ENCODE data around the gene SIRT2. TPM values are rescaled to one million over a fixed set of nuclear protein-coding genes. Genes with fewer than 3 reads are reported as not detected.
A peak's percentile ranks its signal among the peaks of the same experiment; 100 is the strongest.

The SIRT2 gene
- total and polyA plus RNA-seq, 2 of the 13 experiments (the other 11 are each of a cell fraction or from before 2014, with no cell fraction given): 22.3 to 26.1 TPM

DNA sequence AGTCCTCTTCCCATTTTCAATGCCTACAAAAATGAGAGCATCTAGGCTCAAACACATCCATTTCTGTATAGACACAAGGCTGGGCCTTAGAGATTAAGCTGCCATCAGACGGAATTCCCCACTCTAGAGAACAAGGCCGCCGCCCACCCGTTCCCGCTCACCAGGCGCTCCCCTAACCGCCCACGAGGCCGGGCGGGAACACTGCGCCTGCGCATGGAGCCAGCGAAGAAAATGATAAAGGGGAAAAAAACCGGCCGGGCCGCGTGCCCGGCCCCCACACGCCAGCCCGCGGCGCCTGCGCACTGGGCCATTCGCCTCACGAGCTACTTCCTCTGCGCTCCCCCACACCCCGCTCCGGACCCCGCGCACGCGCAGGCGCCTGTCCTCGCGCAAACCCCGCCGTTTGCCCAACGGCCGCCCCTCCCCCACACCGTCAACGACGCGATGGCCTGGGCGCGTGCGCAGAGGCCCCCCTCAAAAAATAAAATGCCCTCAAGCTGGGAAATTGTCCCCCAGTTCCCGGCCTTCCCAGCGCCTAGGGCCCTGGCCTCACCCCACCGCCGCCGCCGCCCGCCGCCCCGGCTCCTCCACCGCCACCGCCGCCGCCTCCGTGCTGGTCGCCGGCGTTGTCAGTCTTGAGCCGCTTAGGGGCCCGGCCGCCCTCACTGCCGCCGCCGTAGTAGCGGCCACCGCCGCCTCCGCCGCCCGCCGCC is 50.1 kb downstream of the SIRT2 start (continued):
- TF ChIP-seq CSRNP1 (CRISPR knock-in tag; IDR thresholded peaks at IDR 0.05) (no peak; the same call in 1 of the 2 replicates), KDM1A (CRISPR knock-in tag; IDR thresholded peaks at IDR 0.05) (no peak), GPN1 (CRISPR knock-in tag; IDR thresholded peaks at IDR 0.05; ENCODE audit: borderline replicate concordance) (no peak), SIX1 (CRISPR knock-in tag; IDR thresholded peaks at IDR 0.05; ENCODE audit: borderline replicate concordance) (no peak), ZNF777 (CRISPR knock-in tag; IDR thresholded peaks at IDR 0.05) (0 out of 2 replicates have a peak, but pooled peaks have one; percentile 8), REST (IDR thresholded peaks at IDR 0.05; ENCODE audit: borderline replicate concordance in 1 of 2, low read depth in 1 of 2, low read length in 2 of 2) (no peak), KAT2B (IDR thresholded peaks at IDR 0.05; ENCODE audit: borderline replicate concordance, low read depth, low read length) (no peak), EHMT2 (IDR thresholded peaks at IDR 0.05; ENCODE audit: borderline replicate concordance, low read depth, low read length) (no peak), NFE2L1 (CRISPR knock-in tag; IDR thresholded peaks at IDR 0.05; ENCODE audit: borderline replicate concordance) (no peak), MTA1 (CRISPR knock-in tag; IDR thresholded peaks at IDR 0.05; ENCODE audit: borderline replicate concordance) (no peak), NRL (CRISPR knock-in tag; IDR thresholded peaks at IDR 0.05; ENCODE audit: borderline replicate concordance) (no peak; the same call in 1 of the 2 replicates), ELF3 (CRISPR knock-in tag; IDR thresholded peaks at IDR 0.05) (0 out of 2 replicates have a peak, but pooled peaks have one; percentile 12)
- TF ChIP-seq, protein P1, sequence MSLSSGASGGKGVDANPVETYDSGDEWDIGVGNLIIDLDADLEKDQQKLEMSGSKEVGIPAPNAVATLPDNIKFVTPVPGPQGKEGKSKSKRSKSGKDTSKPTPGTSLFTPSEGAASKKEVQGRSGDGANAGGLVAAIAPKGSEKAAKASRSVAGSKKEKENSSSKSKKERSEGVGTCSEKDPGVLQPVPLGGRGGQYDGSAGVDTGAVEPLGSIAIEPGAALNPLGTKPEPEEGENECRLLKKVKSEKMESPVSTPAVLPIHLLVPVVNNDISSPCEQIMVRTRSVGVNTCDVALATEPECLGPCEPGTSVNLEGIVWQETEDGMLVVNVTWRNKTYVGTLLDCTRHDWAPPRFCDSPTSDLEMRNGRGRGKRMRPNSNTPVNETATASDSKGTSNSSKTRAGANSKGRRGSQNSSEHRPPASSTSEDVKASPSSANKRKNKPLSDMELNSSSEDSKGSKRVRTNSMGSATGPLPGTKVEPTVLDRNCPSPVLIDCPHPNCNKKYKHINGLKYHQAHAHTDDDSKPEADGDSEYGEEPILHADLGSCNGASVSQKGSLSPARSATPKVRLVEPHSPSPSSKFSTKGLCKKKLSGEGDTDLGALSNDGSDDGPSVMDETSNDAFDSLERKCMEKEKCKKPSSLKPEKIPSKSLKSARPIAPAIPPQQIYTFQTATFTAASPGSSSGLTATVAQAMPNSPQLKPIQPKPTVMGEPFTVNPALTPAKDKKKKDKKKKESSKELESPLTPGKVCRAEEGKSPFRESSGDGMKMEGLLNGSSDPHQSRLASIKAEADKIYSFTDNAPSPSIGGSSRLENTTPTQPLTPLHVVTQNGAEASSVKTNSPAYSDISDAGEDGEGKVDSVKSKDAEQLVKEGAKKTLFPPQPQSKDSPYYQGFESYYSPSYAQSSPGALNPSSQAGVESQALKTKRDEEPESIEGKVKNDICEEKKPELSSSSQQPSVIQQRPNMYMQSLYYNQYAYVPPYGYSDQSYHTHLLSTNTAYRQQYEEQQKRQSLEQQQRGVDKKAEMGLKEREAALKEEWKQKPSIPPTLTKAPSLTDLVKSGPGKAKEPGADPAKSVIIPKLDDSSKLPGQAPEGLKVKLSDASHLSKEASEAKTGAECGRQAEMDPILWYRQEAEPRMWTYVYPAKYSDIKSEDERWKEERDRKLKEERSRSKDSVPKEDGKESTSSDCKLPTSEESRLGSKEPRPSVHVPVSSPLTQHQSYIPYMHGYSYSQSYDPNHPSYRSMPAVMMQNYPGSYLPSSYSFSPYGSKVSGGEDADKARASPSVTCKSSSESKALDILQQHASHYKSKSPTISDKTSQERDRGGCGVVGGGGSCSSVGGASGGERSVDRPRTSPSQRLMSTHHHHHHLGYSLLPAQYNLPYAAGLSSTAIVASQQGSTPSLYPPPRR (CRISPR knock-in tag; IDR thresholded peaks at IDR 0.05; ENCODE audit: borderline replicate concordance): 0 out of 2 replicates have a peak, but pooled peaks have one; percentile 25
- TF ChIP-seq, protein P2, sequence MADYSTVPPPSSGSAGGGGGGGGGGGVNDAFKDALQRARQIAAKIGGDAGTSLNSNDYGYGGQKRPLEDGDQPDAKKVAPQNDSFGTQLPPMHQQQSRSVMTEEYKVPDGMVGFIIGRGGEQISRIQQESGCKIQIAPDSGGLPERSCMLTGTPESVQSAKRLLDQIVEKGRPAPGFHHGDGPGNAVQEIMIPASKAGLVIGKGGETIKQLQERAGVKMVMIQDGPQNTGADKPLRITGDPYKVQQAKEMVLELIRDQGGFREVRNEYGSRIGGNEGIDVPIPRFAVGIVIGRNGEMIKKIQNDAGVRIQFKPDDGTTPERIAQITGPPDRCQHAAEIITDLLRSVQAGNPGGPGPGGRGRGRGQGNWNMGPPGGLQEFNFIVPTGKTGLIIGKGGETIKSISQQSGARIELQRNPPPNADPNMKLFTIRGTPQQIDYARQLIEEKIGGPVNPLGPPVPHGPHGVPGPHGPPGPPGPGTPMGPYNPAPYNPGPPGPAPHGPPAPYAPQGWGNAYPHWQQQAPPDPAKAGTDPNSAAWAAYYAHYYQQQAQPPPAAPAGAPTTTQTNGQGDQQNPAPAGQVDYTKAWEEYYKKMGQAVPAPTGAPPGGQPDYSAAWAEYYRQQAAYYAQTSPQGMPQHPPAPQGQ (CRISPR knock-in tag; IDR thresholded peaks at IDR 0.05; ENCODE audit: borderline replicate concordance): no peak

Data from HepG2 (cell line).